Thoracic aorta (tissue), 2 donors: ENCODE results near the gene VCP. TPM values are rescaled to one million over a fixed set of nuclear protein-coding genes. Genes with fewer than 3 reads are reported as not detected.

Experiments
- ATAC-seq: fragments of 150-250 bp; one replicate; pipeline ENCODE4 v1.8.0; 2017; ENCODE audit warnings: low read depth; ENCODE audit not compliant: insufficient number of reproducible peaks, low FRiP score
- DNase-seq: peaks from one replicate; pipeline ENCODE4 v3.0.0-alpha.2; 2020; ENCODE audit warnings: low spot score
- H3K27ac ChIP-seq, 2 donors: fragments of 200-600 bp; sonication (generic); 1 replicate in 1 of 2; 2 replicates in 1 of 2; pipeline ENCODE4 v1.5.1; 2016; ENCODE audit warnings: mild to moderate bottlenecking in 2 of 2, moderate library complexity in 2 of 2
- H3K27me3 ChIP-seq: fragments of 200-600 bp; sonication (generic); replicated peaks from 2 replicates; pipeline ENCODE4 v1.6.0; 2016; ENCODE audit warnings: mild to moderate bottlenecking; ENCODE audit not compliant: insufficient read depth
- H3K36me3 ChIP-seq: fragments of 200-600 bp; sonication (generic); one replicate; pipeline ENCODE4 v1.5.1; 2016
- H3K4me1 ChIP-seq, 2 donors: fragments of 200-600 bp; sonication (generic); 1 replicate in 1 of 2; 2 replicates in 1 of 2; pipeline versions ENCODE4 v1.5.1 to v1.6.0; 2016; ENCODE audit warnings: low read depth in 2 of 2, mild to moderate bottlenecking in 1 of 2; ENCODE audit not compliant: control insufficient read depth in 1 of 2
- H3K4me3 ChIP-seq: fragments of 200-600 bp; sonication (generic); 2 replicates; pipeline ENCODE4 v1.5.1; 2016; ENCODE audit warnings: mild to moderate bottlenecking
- H3K9me3 ChIP-seq: fragments of 200-600 bp; sonication (generic); 2 replicates; pipeline ENCODE4 v1.5.1; 2016
- total RNA-seq, 2 donors: library from RNA; depleted of rRNA; stranded (reverse); fragments of >200 nt; gene quantifications; one replicate each; pipeline versions ENCODE4 v1.1.0 to v1.2.3, GENCODE V29; 2016
- TF ChIP-seq, protein P1 (sequence below): fragments of 200-600 bp; sonication (generic); IDR thresholded peaks from one replicate; pipeline ENCODE4 v1.5.1; 2019; ENCODE audit warnings: antibody characterized with exemption

Gene VCP
- total RNA-seq, 2 donors from 2014 or later: 179 to 204 TPM

DNA sequence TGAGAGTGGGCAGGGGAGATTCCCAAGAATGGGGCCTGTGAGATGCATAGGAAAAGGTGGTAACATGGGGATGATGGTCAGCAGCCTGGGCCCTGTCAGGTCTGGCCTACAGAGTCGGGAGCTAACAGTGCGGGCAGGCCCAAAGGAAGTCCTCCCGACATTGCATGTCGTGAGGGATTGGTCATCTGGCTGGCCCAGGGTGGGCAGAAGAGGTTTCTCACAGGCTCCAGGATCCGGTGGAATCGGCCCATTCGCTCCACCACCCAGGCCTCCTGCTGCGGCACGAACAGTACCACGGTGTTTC is 30.0 kb upstream of the VCP start:
- Histone ChIP-seq H3K9me3 (no peaks in the 10 kb centered on the region), H3K27ac (peak overlapping the region; percentile 83 to 84), H3K4me3 (peak overlapping the region; percentile 87), H3K4me1 (peaks cover 13 to 20% of the 10 kb centered on the region in 2 donors), H3K27me3 (no peaks in the 10 kb centered on the region), H3K36me3 (peaks cover 37% of the 10 kb centered on the region)
- DNase-seq: no peak
- TF ChIP-seq, protein P1, sequence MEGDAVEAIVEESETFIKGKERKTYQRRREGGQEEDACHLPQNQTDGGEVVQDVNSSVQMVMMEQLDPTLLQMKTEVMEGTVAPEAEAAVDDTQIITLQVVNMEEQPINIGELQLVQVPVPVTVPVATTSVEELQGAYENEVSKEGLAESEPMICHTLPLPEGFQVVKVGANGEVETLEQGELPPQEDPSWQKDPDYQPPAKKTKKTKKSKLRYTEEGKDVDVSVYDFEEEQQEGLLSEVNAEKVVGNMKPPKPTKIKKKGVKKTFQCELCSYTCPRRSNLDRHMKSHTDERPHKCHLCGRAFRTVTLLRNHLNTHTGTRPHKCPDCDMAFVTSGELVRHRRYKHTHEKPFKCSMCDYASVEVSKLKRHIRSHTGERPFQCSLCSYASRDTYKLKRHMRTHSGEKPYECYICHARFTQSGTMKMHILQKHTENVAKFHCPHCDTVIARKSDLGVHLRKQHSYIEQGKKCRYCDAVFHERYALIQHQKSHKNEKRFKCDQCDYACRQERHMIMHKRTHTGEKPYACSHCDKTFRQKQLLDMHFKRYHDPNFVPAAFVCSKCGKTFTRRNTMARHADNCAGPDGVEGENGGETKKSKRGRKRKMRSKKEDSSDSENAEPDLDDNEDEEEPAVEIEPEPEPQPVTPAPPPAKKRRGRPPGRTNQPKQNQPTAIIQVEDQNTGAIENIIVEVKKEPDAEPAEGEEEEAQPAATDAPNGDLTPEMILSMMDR: no peak
- ATAC-seq: no peak

DNA sequence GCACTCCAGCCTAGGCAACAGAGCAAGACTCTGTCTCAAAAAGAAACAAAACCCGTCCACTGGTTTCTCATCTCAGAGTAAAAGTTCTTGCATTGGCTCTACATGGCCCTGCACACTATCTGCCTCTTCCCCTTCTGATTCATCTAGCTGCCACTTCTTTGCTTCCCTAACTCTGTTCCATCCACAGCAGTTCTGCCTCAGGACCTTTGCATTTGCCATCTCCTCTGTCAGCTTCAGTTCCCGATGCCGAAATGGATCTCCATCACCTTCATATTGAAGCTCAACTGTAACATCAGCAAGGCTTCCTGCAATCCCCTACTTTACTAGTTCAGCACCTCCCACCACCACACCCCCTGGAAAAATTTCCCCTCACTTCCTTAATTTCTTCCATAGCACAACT is 25.1 kb upstream of the VCP start:
- peaks cover 11 to 23% of the 10 kb centered on the region in 2 donors for H3K4me1 ChIP-seq
- TF ChIP-seq, protein P1: no peak

DNA sequence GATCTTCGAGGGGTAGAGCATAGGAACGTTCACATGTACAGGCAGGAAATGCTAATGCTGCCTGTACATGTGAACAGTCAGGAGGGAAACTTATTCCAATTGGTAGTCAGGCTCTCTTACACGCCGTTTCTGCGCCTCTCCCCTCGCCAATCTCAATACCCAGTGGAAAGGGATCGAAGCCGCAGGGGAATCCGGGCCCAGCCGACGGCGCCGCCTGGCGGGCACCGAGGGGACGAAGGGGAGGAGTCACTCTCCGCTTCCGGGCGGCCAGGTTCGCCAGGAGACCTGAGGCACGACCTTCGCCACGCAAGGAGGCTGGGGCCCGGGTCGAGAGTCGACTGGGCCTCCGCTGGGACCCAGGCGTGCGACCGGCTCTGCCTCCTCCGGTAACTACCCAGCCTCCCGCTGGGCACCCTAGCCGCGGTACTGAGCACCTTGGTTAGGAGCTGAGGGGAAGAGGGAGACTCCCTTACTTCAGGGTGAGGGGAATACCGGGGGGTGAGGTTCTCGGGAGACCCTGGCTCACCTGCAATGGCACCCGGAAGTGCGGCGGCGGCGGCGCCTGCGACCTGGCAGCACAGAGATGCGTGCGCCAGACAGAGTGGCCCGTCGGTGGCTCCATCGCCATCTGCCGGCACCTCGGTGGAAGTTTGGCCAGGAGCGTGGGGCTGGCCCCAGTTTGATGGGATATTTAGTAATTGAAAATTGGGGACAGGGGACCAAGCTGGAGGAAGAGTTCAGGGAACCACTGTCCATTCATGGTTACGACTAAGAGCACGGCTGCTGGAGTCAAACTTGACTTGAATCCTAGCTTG is 23.8 kb upstream of the VCP start, which contains the start of gene PIGO:
Gene PIGO (minus strand): TSS at position 557 of the 815 bp plus-strand sequence. CDS start 1,026 bp downstream, outside the sequence.
- peak; percentile 58 for DNase-seq
- Histone ChIP-seq H3K36me3 (peaks cover 22% of the 10 kb centered on the region), H3K4me1 (peaks cover 4 to 13% of the 10 kb centered on the region in 2 donors), H3K4me3 (peak within 1 kb of the TSS; percentile 82), H3K9me3 (no peaks in the 10 kb centered on the region), H3K27me3 (no peaks in the 10 kb centered on the region), H3K27ac (peak within 1 kb of the TSS; percentile 94 to 95)
- TF ChIP-seq, protein P1: peak; percentile 75
- peak; percentile 86 for ATAC-seq

More for the DNA sequence above, 25.1 kb upstream of the VCP start:
- no peak overlapping the region for H3K27ac ChIP-seq
- no peaks in the 10 kb centered on the region for H3K27me3 ChIP-seq
- no peak for DNase-seq
- peaks cover 14% of the 10 kb centered on the region for H3K36me3 ChIP-seq
- no peak overlapping the region for H3K4me3 ChIP-seq
- H3K9me3 ChIP-seq: no peaks in the 10 kb centered on the region
- ATAC-seq: no peak

DNA sequence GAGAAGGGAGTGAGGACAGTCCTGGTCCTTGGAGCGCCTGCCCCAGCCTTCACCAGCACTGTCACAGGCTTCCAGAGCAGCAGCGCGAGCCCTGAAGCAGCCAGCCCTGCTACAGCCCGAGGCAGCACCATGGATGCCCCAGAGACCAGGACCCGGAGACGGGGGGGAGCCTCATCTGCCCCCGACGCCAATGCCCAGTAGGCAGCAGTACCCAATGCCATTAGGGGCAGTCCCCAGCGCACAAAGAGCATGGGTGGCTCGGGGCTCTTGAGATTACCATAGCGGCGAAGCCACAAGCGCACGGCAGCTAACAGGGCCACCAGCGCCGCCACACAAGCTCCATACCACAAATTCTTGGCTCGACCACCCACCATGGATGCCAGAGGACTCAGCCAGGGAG is 19.1 kb upstream of the VCP start:
- peaks cover 41% of the 10 kb centered on the region for H3K36me3 ChIP-seq
- no peak overlapping the region for H3K27ac ChIP-seq
- peaks cover 4 to 13% of the 10 kb centered on the region in 2 donors for H3K4me1 ChIP-seq
- TF ChIP-seq, protein P1: no peak
- DNase-seq (no peak), ATAC-seq (no peak)
- no peaks in the 10 kb centered on the region for H3K9me3 ChIP-seq
- H3K4me3 ChIP-seq: no peak overlapping the region
- no peaks in the 10 kb centered on the region for H3K27me3 ChIP-seq

DNA sequence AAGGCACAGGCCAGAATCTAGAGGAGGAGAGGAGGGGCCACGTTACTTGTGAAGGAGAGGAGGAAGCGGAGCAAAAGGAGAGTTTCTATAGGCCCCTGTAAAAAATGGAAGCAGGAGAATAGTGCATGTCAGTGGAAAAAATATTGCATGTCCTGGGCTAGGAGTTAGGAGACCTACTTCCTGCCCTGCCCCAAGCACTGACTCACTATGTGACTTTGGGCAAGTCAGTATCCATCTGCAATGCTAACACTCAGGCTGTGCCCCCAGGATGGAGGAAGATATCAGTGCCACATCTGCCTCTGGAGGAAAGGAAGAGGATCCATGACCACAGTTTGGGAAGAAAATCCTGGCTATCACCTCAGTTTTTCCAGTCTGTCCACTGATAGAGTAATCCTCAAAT is 17.0 kb upstream of the VCP start:
- H3K36me3 ChIP-seq: peaks cover 41% of the 10 kb centered on the region
- ATAC-seq: no peak
- DNase-seq: no peak
- no peaks in the 10 kb centered on the region for H3K4me1 ChIP-seq
- TF ChIP-seq, protein P1: no peak
- H3K27me3 ChIP-seq: no peaks in the 10 kb centered on the region
- H3K27ac ChIP-seq: no peak overlapping the region
- no peaks in the 10 kb centered on the region for H3K9me3 ChIP-seq
- H3K4me3 ChIP-seq: no peak overlapping the region
